ENCODE measurements around the gene INSM1.

Gene INSM1

DNA sequence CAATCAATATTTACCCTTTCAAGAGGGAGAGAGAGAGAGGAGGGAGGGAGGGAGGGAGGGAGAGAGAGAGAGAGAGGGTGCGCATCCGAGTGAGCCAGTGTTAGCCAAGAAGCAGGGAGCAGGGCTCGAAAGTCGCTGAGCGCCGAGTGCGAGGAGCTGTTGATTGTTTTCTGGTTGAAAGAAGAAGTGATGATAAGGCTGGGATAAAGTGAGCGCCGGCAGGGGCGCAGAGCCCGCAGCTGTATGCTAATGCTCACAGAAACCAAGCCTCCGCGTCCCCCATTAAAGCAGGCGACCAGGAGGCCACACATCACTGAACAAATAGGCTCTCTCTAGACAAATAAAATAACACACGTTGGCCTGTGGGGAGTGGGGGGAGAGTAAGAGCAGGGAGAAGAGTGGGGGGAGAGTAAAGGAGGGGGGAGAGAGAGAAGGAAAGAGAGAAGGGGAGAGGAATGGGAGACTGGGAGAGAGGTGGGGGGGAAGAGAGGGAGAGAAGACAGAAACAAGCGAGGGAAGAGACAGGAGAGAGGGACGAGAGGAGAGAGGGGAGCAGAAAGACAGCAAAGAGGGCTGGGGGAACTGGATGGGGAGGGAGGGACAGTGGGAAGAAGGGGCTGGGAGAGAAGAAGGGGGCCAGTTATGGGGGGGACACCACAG, 5.0 kb upstream of the INSM1 start:
- DNase-seq (ENCODE audit: low read depth) = no peak

DNA sequence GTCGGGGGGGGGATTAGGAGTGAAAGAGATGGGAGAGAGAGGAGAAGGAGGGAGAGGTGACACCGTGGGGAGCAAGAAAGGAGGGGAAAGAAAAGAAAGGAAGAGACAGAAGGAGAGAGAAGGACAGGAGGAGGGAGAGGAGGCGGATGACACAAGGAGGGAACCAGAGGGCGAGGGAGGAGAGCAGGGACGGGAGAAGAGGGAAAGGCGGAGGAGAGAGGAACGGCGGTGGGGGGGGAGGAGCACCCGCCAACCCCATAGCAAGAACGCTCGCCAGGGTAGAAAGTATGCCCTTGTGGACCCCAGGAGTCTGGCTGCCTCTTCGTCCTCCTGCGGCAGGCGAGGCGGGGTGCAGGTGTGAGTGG, 4.5 kb upstream of the INSM1 start:
- DNase-seq (ENCODE audit: low read depth) = no peak

DNA sequence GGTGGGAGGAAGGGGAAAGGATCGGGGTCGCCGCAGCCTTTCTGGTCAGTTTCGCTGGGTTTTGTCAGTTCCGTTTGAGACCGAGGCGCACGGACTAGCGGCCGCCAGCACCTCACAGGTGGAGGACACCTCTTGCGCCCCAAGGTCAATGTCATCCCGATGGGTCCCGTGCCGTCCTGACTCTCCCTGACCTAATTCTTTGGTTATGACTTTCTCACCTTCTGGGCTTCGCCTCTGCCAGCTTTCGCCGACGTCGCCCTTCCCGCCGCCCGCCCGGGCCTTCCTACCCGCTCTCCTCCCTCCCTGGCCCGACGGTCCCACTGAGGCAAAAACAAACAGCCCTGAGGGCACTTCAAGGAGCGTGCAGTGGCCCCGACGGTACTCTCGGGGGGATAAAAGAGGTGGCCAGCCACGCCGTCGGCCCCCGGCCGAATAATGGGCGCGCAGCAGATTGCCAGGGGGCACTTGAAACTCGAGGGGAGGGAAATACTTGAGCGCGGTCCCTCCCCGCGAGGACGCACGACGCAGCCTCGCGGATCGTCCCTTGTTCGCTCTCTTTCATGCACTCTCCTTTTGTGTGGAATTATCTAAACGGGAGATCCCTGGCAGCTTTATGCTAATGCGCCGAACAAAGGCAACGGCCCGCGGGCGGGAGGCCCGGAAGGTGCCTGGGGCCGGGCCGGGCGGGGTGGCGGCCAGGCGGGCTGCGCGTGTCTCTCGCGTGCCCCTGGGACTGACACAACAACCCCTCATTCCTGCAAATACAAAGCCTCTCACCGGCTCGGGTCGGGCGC, 3.9 kb upstream of the INSM1 start:
- no peak for DNase-seq (ENCODE audit: low read depth)

DNA sequence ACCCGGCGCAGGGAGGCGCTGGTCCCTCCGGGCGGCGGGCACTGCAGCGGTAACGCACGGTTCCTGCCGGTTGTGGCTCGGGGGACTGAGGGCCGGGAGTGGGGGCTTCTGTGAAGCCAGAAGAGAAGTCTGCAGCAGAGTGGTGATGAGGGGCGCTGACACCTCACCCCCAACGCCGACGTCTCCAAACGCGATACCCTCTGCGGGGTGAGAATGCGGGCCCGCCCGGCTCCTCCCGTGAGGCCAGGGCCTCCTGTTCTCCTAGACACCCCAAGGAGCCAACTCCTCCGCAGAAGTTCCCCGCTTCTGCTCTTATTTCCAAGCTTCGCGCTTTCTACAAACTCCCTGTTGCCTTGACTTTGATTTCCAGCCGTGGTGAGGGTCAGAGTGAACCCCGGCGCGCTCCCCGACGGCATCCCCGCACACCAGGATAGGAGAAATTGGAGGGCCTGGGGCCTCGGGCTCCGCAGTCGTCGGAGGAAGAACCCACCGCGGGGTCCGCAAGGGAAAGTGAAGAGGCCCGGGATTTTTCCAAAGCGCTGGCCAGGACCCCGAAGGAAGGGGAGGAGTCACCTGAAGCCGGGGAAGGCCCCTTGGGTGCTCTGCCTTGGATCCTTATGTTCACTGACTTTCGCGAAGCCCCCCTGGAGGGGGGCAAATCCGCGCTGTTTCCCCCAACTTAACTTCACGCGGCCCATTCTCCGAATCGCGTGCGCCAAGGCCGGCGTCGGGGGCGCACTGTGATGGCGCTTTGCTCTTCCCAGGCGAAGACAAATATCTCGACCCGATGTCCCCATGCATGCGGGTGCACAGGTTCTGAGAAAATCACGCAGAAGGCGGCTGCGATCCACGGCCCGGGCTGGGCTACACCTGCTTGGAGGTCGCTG, 3.1 kb upstream of the INSM1 start:
- DNase-seq (ENCODE audit: low read depth) = no peak

DNA sequence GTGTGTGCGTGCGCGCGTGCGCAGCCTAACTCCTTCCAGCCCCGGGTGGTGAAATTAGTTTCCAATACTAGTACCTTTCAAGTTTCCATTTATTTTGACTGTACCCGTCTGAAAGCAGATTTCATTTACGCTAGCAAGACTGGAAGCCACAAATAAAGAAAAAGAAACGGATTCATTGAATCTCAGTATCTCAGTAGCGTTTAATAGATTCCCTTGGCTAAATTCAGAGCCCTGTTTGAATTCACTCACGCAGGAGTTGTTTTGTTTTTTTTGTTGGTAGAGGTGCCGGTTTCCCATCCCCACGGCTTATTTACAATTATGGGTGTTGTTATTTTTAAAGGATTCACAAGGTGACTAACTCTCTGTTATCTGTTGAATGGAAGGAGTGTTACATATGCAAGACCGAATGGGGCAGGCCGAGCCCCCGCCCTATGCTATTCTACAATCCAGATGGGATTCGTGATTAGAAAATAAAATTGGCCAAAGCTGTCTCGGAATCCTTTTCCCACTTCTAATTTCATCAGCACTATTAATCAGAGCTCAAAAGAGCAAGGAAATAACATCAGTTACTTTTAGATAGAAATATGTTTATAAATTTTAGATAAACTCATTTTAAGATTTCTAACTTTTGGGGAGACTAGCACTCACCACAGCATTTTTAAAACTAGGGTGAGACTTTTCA, 2.3 kb upstream of the INSM1 start:
- no peak for DNase-seq (ENCODE audit: low read depth)

DNA sequence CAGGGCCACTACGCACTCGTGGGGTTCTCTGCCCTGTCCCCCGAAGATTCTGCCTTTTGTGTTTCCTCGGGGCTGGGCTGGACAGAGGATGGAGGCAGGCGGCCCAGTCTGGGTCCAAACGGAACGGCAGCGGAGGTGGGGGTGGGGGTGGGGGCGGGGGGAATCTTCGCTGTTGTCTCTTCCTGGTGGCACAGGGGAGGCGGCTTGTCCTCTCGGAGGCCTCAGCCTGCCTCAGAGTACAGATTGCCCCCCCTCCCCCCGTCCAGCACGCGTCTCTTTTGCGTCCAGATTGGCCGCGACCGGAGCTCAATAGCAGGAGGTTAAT, 1.4 kb upstream of the INSM1 start:
- DNase-seq (ENCODE audit: low read depth) = no peak

DNA sequence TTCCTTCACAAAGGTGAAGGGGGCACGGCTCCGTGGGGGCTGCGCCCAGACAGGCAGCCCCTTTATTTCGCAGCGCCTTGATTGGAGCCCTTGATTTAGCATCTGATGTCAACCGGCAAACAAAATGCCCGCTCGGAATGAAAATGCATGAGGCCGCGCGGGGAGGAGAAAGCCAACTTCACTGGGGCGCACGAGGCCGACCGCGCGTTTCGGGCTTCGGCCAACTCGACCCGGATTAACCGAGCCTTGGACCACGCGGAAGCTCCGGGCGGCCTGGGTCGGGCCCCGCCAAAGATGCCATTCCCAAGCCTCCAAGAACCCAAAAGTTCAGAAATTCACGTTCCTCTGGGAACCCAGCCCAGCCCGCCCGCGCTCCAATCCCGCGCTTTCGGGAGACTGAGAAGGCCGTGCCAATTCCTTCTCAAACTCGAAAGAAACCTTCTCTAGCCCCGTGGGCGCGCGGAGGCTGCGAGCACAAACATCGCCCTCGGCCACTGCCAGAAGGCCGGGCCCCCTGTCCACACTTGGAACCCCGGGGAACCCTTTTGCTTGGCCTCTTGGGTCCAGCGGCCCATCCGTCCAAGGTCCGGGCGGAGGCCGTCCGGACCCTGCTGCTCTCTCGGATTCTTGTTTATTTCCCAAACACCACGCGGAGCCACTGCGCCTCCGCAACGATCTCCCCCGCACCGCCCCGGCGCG, 879 bp upstream of the INSM1 start:
- no peak for DNase-seq (ENCODE audit: low read depth)

DNA sequence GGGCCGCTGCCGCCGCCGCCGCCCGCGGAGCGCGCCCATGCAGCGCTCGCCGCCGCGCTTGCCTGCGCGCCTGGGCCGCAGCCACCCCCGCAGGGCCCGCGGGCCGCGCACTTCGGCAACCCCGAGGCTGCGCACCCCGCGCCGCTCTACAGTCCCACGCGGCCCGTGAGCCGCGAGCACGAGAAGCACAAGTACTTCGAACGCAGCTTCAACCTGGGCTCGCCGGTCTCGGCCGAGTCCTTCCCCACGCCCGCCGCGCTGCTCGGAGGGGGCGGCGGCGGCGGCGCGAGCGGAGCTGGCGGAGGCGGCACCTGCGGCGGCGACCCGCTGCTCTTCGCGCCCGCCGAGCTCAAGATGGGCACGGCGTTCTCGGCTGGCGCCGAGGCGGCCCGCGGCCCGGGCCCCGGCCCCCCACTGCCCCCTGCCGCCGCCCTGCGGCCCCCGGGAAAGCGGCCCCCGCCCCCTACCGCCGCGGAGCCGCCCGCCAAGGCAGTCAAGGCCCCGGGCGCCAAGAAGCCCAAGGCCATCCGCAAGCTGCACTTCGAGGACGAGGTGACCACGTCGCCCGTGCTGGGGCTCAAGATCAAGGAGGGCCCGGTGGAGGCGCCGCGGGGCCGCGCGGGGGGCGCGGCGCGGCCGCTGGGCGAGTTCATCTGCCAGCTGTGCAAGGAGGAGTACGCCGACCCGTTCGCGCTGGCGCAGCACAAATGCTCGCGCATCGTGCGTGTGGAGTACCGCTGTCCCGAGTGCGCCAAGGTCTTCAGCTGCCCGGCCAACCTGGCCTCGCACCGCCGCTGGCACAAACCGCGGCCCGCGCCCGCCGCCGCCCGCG, 730 bp downstream of the INSM1 start:
- no peak for DNase-seq (ENCODE audit: low read depth)

DNA sequence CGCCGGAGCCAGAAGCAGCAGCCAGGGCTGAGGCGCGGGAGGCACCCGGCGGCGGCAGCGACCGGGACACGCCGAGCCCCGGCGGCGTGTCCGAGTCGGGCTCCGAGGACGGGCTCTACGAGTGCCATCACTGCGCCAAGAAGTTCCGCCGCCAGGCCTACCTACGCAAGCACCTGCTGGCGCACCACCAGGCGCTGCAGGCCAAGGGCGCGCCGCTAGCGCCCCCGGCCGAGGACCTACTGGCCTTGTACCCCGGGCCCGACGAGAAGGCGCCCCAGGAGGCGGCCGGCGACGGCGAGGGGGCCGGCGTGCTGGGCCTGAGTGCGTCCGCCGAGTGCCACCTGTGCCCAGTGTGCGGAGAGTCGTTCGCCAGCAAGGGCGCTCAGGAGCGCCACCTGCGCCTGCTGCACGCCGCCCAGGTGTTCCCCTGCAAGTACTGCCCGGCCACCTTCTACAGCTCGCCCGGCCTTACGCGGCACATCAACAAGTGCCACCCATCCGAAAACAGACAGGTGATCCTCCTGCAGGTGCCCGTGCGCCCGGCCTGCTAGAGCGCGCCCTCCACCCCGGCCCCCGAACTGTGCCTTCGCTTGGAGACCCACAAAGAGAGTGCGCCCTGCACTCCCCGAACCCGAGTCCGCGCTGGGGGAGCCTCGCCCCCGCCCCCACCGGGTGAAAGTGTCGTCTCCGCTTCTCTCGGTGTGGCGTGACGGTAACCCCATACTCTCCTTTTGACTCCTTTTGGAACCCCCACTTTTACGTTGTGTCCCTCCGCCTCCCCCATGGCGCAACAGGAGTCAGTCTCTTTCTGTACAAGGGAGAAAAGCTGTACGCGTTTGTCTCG, 1.6 kb downstream of the INSM1 start:
- no peak for DNase-seq (ENCODE audit: low read depth)

DNA sequence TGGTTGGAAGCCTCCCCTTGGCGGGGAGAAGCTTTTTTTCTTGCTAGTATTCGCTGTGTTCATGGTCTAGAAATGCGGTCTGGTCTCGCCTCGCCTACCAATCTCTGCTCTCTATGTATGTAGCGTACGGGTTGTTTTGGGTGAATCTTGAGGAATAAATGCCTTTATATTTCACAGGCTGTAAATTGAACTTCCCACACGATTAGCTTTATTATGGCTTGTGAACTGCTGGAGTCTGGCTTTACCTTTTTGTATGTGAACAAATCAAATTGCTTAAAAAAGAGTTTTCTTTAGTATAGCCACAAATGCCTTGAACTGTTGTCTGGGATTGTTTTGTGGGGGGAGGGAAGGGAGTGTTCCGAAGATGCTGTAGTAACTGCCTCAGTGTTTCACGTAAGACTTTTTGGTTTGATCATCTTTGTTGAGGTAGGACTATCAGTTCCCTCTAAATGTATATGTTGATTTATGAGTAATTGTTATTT, 2.2 kb downstream of the INSM1 start:
- no peak for DNase-seq (ENCODE audit: low read depth)

DNA sequence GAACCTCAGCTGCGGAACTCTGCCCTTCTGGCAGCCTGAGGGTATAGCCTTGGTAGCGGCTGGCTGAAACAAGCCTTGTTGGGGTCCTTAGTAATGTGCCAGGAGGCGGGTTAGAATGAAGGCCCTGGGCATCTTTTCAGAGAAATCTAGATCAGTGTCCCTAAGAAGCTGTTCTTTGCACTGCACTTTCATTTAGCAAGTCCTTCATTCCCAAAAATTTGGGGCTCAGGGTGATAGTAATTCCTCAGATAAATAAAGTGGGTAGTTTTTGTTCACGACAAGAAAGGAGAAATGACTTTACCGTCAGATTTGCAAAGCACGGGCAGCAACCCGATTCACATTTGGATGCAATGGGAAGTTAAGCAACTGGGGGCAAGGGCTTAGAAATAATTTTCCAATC, 3.2 kb downstream of the INSM1 start:
- no peak for DNase-seq (ENCODE audit: low read depth)

DNA sequence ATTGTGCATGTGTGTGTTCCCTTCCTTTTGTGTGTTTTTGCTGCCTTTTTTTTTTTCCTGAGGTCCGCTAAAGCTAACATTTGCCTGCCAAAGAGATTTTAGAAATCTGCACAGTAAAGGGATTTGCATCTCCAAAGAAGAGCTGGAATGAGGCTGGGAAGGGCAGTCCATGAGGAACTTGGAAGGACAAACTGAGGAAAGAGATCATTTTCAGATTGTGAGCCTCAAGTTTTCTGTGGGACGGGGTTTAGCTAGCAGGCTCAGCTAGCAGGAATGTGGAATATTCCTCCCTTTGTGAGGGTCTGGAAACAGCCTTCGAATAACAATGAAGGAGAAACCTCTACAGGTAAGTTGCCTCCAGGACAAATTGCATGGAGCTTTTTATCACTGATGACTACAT, 3.8 kb downstream of the INSM1 start:
- DNase-seq (ENCODE audit: low read depth) = no peak

DNA sequence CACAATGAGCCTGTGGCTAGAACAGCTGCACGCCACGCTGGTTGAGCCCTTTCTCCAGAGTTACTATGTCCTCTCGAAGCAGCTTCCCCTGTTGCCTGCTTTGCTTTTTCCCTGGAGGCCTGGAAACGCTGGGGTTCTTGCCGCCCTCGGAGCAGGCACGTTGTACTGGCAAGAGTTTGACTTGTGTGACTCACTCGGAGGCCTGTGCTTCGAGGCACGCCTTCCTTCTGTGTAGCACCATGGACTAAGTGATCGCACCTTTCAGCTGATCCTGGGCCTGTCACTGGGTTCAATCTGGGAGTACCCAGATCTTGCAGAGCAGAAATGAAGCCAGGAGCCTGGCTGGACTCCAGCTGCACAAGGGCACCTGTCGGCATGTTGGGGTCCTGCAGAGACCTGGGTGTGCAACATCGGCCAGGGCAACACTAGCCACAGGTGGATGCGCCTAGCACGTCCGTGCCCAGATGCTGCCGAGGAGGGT, 5.2 kb downstream of the INSM1 start:
- DNase-seq (ENCODE audit: low read depth) = no peak

DNA sequence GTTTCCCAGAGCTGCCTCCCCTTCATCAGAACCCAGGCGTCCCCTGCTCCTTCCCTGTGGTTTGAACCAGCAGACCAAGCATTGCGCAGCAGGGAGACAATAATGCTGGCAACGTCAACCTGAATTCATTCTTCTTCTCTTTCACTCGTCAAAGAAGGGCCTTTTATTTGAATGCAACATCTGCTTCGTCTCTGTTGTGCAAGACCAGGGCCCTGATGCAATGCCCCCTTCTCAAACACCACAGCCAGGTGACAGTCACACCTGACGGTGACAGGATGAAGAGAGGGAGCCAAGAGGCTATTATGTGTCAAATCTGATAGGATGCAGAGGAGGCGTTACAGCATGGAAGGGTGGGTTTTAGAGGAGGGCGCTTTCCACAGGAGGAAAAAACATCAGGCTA, 8.0 kb downstream of the INSM1 start:
- DNase-seq (ENCODE audit: low read depth) = no peak

DNA sequence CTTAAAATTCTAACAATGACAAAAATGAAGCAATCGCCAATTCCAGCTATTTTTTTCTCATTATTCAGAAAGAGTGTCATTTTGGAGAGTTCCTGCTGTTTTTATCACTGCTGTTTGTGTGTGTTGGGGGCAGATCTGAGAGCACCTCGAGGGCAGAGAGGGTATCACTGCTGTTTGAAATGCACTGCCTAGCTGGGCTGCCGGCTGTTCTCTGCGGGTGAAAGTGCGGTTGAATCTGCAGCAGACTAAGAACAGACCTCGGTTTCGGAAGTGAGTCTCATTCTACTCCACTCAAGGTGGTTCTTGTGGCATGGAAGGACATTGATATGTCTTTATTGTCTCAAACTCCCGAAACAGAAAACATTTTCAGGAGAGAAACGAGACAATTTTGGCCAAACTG, 18.3 kb downstream of the INSM1 start:
- no peak for DNase-seq (ENCODE audit: low read depth)

DNA sequence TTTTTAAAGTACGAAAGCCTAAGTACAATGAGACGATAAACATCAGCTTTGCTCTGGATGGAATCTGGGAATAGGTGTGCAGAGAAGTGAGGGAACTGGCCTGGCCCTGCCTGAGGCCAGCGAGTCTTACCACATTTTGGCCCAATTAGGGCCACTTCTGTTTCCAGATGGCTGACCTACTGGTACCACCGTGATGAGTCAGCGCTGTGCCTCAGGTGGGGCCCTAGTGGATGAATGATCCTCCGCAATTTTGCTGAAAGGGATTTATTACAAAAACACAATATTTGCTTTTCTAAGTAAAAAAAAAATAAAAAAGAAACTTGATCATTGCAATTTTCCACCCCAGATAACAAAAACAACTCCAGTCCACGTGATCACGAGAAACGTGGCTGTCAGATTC, 22.5 kb downstream of the INSM1 start:
- no peak for DNase-seq (ENCODE audit: low read depth)

DNA sequence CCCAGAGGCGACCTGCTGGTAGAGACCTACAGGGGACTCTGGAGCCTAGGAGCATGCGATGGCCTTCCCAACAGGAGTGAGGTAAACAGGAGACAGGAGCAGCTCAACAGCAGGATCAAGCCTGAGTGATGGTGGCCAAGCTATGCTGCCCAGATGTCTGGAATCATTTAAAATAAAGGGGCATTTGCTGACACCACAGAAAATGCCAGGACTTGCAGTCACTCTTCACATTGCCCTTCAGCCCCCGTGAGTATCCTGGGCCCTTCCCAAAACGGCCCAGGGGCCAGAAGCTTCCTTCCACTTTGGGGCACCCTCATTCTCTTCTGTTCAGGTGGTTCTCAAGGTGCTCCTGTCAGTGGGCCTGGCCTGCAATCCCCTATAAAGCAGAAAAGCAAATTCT, 23.2 kb downstream of the INSM1 start:
- DNase-seq (ENCODE audit: low read depth) = no peak

DNA sequence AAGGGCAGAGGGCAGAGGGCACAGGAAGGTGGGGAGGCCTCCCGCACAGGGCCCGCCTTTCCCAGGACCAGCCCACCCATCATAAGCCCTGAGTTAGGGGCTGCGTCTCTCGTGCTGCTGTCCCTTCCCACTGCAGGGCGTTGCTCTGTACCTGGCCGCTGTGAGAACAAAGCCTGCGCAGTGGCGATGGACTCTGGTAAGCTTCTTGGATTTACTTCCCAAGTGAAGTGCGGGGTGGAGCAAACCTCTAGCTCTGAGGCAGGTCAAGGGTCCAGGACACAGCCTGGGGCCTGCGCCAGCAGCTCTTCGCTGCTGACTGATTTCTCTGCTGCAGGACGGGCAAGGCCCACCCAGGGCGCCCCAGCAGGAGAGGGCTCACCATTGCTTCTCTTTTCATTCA, 23.9 kb downstream of the INSM1 start:
- no peak for DNase-seq (ENCODE audit: low read depth)

DNA sequence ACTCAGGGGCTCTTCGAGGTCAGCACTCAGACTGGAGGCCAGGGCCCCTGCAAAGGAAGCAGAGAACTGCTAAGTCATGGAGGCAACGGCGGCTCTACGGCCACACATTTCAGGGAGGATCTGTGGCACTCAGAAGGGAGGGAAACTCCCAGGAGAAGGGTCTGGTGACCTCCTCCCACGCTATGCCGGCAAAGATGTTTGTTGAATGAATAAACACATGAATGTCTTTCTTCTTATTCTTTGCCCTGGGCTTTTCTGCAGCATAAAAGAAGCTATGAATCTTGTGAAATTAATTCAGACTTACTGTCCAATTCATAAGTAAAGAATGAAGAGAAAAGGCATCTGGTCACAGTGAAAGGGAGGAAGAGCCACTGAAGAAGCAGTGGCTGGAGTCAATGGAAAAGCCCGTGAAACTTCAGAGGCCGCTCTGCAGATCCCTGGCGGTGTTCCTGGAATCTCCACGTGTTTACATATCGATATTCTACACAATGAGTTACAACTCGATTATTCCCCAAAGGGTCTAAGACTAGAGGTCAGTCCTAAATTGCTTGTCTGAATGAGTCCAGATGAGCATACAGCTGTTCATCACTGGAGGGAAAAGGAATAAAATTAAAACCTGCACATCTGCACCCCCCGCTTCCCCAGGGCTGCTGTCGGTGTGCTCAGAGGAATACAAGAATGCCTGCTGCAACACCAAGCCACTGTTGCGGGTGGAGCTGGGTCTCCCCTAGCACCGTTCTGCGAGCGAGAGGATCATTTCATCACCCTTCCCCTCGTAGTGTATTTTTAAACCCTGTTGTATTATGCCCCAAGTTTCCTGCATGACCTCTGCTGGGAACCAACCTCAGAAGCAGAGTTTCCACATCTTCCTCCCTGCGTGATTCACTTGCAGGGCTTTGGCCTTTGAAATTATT, 25.6 kb downstream of the INSM1 start:
- DNase-seq (ENCODE audit: low read depth) = no peak

All from activated T-cell treated with anti-CD3 and anti-CD28 coated beads for 1 hour (primary cell).